Progenitor cell of endocrine pancreas (in vitro differentiated cells): Measurements from ENCODE around the gene GNS. TPM values are rescaled to one million over a fixed set of nuclear protein-coding genes. Genes with fewer than 3 reads are reported as not detected.

ENCODE experiments used
- DNase-seq: peaks from one replicate; pipeline ENCODE4 v3.0.0; 2021; ENCODE audit warnings: low spot score; ENCODE audit not compliant: unreplicated experiment
- H3K27ac Mint-ChIP-seq: 2 replicates; pipeline ENCODE4 v1.8.0; 2021; ENCODE audit warnings: mild to moderate bottlenecking, moderate library complexity, mixed read lengths
- H3K27me3 Mint-ChIP-seq: 2 replicates; pipeline ENCODE4 v1.8.0; 2021; ENCODE audit warnings: mixed read lengths
- H3K36me3 Mint-ChIP-seq: 2 replicates; pipeline ENCODE4 v1.8.0; 2022; ENCODE audit warnings: mixed read lengths; ENCODE audit not compliant: insufficient read depth
- H3K4me1 Mint-ChIP-seq: 2 replicates; pipeline ENCODE4 v1.8.0; 2021; ENCODE audit warnings: low read depth, mixed read lengths
- H3K4me3 Mint-ChIP-seq: 2 replicates; pipeline ENCODE4 v1.8.0; 2021; ENCODE audit warnings: low read depth, mild to moderate bottlenecking, moderate library complexity, mixed read lengths
- H3K9me3 Mint-ChIP-seq: 2 replicates; pipeline ENCODE4 v1.8.0; 2021; ENCODE audit warnings: low read depth, mixed read lengths
- CTCF ChIP-seq: fragments of 200-600 bp; sonication (generic); IDR thresholded peaks from one replicate; pipeline ENCODE4 v1.5.0; 2021; ENCODE audit warnings: antibody characterized with exemption, mild to moderate bottlenecking; ENCODE audit not compliant: unreplicated experiment
- total RNA-seq: library from RNA; stranded (reverse); gene quantifications from 2 replicates; pipeline ENCODE4 v1.2.1, GENCODE V29; 2021

Gene GNS
- total RNA-seq, 1 donor from 2014 or later, result 78.8 TPM

GRCh38 chr12:64688715-64689114 is 70.5 kb downstream of the GNS start:
- TF ChIP-seq CTCF, result no peak
- Mint-ChIP-seq H3K36me3 (peaks cover 10% of the 10 kb centered on the region), H3K9me3 (no peaks in the 10 kb centered on the region), H3K4me3 (no peak overlapping the region), H3K4me1 (peaks cover 12% of the 10 kb centered on the region), H3K27me3 (no peaks in the 10 kb centered on the region), H3K27ac (no peak overlapping the region)
- DNase-seq, result no peak

- TF ChIP-seq CTCF, result no peak
- Mint-ChIP-seq H3K27ac (no peak overlapping the region), H3K4me1 (peaks cover 16% of the 10 kb centered on the region), H3K36me3 (peaks cover 10% of the 10 kb centered on the region), H3K9me3 (no peaks in the 10 kb centered on the region), H3K27me3 (no peaks in the 10 kb centered on the region), H3K4me3 (no peak overlapping the region)
- no peak for DNase-seq
Measured at GRCh38 chr12:64688219-64688618, 71.0 kb downstream of the GNS start.

GRCh38 chr12:64687816-64688215 is 71.4 kb downstream of the GNS start:
- Mint-ChIP-seq H3K4me3 (no peak overlapping the region), H3K36me3 (peaks cover 10% of the 10 kb centered on the region), H3K27ac (no peak overlapping the region)

DNA sequence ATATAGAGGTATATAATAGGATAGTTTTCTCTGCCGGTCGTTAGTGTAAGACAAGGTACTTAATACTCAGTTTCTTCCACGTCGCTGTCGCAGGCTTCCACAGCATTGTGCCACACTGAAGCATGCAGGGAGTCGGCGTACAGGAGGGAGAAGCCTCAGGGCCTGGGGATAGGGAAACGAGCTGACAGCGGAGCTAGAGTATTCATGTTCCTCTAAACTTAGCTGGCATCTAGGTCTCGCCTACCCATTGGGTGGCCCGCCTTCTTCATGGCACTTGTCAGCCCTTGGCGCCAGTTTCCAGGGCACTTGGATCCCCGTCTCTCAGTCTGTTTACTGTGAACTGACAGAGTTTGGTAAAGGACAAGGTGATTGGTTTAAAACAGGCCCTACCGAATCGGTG is 73.6 kb downstream of the GNS start:
- H3K27ac Mint-ChIP-seq, result no peak overlapping the region
- peaks cover 6% of the 10 kb centered on the region for H3K36me3 Mint-ChIP-seq
- H3K27me3 Mint-ChIP-seq, result no peaks in the 10 kb centered on the region
- peaks cover 15% of the 10 kb centered on the region for H3K4me1 Mint-ChIP-seq
- no peak for TF ChIP-seq CTCF
- H3K4me3 Mint-ChIP-seq, result no peak overlapping the region
- DNase-seq, result no peak
- no peaks in the 10 kb centered on the region for H3K9me3 Mint-ChIP-seq

More at GRCh38 chr12:64687816-64688215, 71.4 kb downstream of the GNS start:
- TF ChIP-seq CTCF, result no peak
- no peaks in the 10 kb centered on the region for H3K27me3 Mint-ChIP-seq
- no peaks in the 10 kb centered on the region for H3K9me3 Mint-ChIP-seq
- DNase-seq, result no peak
- H3K4me1 Mint-ChIP-seq, result peaks cover 20% of the 10 kb centered on the region

DNA sequence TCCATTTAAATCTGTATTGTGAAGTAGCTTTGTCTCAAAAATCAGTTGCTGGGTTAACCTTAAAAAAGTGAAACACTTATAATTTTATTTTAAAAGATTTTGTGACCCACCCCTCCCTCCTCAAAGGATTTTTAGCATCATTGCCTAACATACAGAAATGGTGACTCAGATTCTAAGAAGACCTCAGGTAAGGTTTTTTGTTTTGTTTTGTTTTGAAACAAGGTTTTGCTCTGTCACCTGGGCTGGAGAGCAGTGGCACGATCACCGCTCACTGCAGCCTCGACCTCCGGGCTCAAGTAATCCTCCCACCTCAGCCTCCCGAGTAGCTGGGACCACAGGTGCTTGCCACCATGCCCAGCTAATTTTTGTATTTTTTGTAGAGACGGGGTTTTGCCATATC is 74.2 kb downstream of the GNS start:
- Mint-ChIP-seq H3K4me1 (peaks cover 15% of the 10 kb centered on the region), H3K36me3 (peaks cover 6% of the 10 kb centered on the region), H3K27ac (no peak overlapping the region), H3K9me3 (no peaks in the 10 kb centered on the region), H3K4me3 (no peak overlapping the region), H3K27me3 (no peaks in the 10 kb centered on the region)
- no peak for TF ChIP-seq CTCF
- no peak for DNase-seq
